Heart right ventricle (tissue), 16 donors: ENCODE measurements around the gene PI4KB. TPM values are rescaled to one million over a fixed set of nuclear protein-coding genes. Genes with fewer than 3 reads are reported as not detected.
"Not testable (repeated sequence)": the region's sequence is repeated elsewhere in the genome, so short reads cannot be mapped to it uniquely, and the experiment has no call there.

Experiments
- ATAC-seq, 8 donors: fragments of 200-7000 bp; cut with Tn5 transposase; one replicate each; pipeline ENCODE4 v1.9.1; 2020; ENCODE audit warnings: mild to moderate bottlenecking in 8 of 8, moderate library complexity in 8 of 8, moderate number of reproducible peaks in 1 of 8
- DNase-seq, 2 donors: peaks; one replicate each; pipeline ENCODE4 v3.0.0-alpha.2; 2020
- H3K27ac ChIP-seq, 10 donors: fragments of 200-600 bp; sonication (generic) in 2 of 10; one replicate each; pipeline versions ENCODE4 v1.5.0 to v1.8.0; 2020 to 2022; ENCODE audit warnings: mild to moderate bottlenecking in 3 of 10
- H3K27me3 ChIP-seq, 7 donors: fragments of 200-600 bp; one replicate each; pipeline ENCODE4 v1.8.0; 2021 to 2022; ENCODE audit warnings: mild to moderate bottlenecking in 2 of 7
- H3K36me3 ChIP-seq, 9 donors: fragments of 200-600 bp; sonication (generic) in 1 of 9; one replicate each; pipeline versions ENCODE4 v1.5.0 to v1.8.0; 2020 to 2022; ENCODE audit warnings: mild to moderate bottlenecking in 2 of 9
- H3K4me1 ChIP-seq, 9 donors: fragments of 200-600 bp; sonication (generic) in 1 of 9; one replicate each; pipeline versions ENCODE4 v1.5.0 to v1.8.0; 2020 to 2022; ENCODE audit warnings: mild to moderate bottlenecking in 4 of 9
- H3K4me3 ChIP-seq, 10 donors: fragments of 200-600 bp; sonication (generic) in 2 of 10; one replicate each; pipeline versions ENCODE4 v1.5.0 to v1.8.0; 2020 to 2022; ENCODE audit warnings: mild to moderate bottlenecking in 7 of 10, moderate library complexity in 2 of 10
- H3K9me3 ChIP-seq, 11 donors: fragments of 200-600 bp in 10 of 11; sonication (generic) in 2 of 11; one replicate each; pipeline versions ENCODE4 v1.5.0 to v1.8.0; 2013 to 2022; ENCODE audit warnings: mild to moderate bottlenecking in 2 of 11, control low read depth in 1 of 11, moderate library complexity in 1 of 11
- WGBS, 2 donors: extraction: QIAGEN DNeasy Blood & Tissue Kit; methylation state at CpG; one replicate each; pipeline ENCODE4 v1.1.7; 2013; ENCODE audit warnings: inconsistent platforms in 1 of 2; 5-methylcytosine and 5-hydroxymethylcytosine counted together
- intact Hi-C, 10 donors: fragments of 100-400 bp; cut with DNase I; formaldehyde crosslinking; loops; one replicate each; pipeline versions ENCODE4 v1.11.1 to v1.14.2; 2022
- polyA plus RNA-seq, 2 donors: library from polyadenylated mRNA; stranded (reverse); fragments of 200-250 nt; gene quantifications; one replicate each; pipeline ENCODE4 v1.2.3, GENCODE V29; 2013
- total RNA-seq, 10 donors: library from RNA; stranded (reverse); fragmentation: NEBNext Ultra II Directional in 3 of 10; extraction: Animal tissue kit (Norgen Biotek cat#: 25700) in 3 of 10; gene quantifications; one replicate each; pipeline versions ENCODE4 v1.2.1 to v1.2.4, GENCODE V29; 2021 to 2023
- TF ChIP-seq, protein P1 (sequence below), 9 donors: fragments of 200-600 bp; sonication (generic) in 2 of 9; IDR thresholded peaks; one replicate each; pipeline versions ENCODE4 v1.5.0 to v1.8.0; 2021 to 2022; ENCODE audit warnings: antibody characterized with exemption in 9 of 9, mild to moderate bottlenecking in 5 of 9, moderate library complexity in 1 of 9
- donor health status: Arrhythmogenic right ventricular cardiomyopathy.
- donor health status: ischemic (EF 13 %, LVEDD 7.1; RV severe dilation, severe dysfunction).
- donor health status: healthy with polysubstance abuse.
- donor health status: DM: no; HTN: yes; CAD: no.
- donor health status: DM: no; HTN: no; CAD: no.
- donor health status: ischemic (EF 25% LVEDD 6.9; RV normal size, moderate dysfunction).
- donor health status: ischemic (EF 25% LVEDD 5.7; RV mildly dilated, moderate dysfunction).
- donor health status: healthy.
- donor health status: DM: yes; HTN: yes; CAD: no.
- donor health status: Ischemic cardiomyopathy.
- donor health status: ischemic (EF 35%, LVEDD 5.7; RV mildly dilated, moderate dysfunction).
- donor health status: nonischemic (EF 11% LVEDD 7.7; RV severe dilation, severe dysfunction).
- donor health status: DM: yes; HTN: yes; CAD: no.
- donor health status: PGD.
- donor health status: ischemic (EF 29% LVEDD 5.4; RV normal size, mild dysfunction).
- donor health status: nonischemic (EF 23%, LVEDD 6.1; RV moderate dilation, normal function).

PI4KB gene
- total and polyA plus RNA-seq, 12 donors = 17.6 to 52.1 (median 40.2) TPM

DNA sequence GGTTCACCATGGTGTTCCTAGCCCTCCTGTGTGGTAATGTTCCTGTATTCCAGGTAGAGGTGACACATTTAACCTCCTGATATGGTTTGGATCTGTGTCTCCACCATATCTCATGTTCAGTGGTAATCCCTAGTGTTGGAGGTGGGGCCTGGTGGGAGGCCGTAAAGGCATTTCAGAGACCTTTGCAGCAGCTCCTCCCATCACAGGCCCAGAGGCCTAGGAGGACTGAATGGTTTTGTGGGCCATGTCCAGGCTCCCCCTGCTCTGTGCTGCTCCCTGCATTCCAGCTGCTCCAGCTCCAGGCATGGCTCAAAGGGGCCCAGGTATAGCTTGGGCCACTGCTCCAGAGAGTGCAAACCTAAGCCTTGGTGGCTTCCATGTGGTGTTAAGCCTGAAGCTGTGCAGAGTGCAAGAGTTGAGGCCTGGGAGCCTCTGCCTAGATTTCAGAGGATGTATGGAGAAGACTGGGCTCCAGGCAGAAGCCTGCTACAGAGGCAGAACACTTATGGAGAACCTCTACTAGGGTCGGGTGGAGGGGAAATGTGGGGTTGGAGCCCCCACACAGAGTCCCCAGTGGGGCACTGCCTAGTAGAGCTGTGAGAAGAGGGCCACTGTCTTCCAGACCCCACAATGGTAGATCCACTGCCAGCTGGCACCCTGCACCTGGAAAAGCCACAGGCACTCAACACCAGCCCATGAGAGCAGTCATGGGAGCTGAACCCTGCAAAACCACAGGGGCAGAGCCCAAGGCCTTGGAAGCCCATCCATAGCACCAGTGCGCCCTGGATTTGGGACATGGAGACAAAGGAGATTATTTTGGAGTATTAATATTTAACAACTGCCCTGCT is 35.3 kb upstream of the PI4KB start:
- Histone ChIP-seq H3K9me3 (peaks cover 0 to 11% (median 3%) of the 10 kb centered on the region in 11 donors), H3K27me3 (no peaks in the 10 kb centered on the region), H3K36me3 (peaks cover 0 to 47% (median 15%) of the 10 kb centered on the region in 9 donors), H3K4me1 (peaks cover 0 to 6% (median 2%) of the 10 kb centered on the region in 9 donors), H3K4me3 (no peak overlapping the region), H3K27ac (no peak overlapping the region)
- TF ChIP-seq, protein P1, sequence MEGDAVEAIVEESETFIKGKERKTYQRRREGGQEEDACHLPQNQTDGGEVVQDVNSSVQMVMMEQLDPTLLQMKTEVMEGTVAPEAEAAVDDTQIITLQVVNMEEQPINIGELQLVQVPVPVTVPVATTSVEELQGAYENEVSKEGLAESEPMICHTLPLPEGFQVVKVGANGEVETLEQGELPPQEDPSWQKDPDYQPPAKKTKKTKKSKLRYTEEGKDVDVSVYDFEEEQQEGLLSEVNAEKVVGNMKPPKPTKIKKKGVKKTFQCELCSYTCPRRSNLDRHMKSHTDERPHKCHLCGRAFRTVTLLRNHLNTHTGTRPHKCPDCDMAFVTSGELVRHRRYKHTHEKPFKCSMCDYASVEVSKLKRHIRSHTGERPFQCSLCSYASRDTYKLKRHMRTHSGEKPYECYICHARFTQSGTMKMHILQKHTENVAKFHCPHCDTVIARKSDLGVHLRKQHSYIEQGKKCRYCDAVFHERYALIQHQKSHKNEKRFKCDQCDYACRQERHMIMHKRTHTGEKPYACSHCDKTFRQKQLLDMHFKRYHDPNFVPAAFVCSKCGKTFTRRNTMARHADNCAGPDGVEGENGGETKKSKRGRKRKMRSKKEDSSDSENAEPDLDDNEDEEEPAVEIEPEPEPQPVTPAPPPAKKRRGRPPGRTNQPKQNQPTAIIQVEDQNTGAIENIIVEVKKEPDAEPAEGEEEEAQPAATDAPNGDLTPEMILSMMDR (IDR thresholded peaks at IDR 0.05) = no peak
- ATAC-seq (no peak), DNase-seq (no peak)
- 95 to 96% methylated on average over 3 of the region's 3 CpGs for WGBS, 2 donors
- intact Hi-C loops = loop anchor here in 2 of 10 donors (5.0 kb wide), 2 partner anchors 35 to 55 kb away; partner anchors contain the start of gene PSMB4 (in 1 of the 2)

DNA sequence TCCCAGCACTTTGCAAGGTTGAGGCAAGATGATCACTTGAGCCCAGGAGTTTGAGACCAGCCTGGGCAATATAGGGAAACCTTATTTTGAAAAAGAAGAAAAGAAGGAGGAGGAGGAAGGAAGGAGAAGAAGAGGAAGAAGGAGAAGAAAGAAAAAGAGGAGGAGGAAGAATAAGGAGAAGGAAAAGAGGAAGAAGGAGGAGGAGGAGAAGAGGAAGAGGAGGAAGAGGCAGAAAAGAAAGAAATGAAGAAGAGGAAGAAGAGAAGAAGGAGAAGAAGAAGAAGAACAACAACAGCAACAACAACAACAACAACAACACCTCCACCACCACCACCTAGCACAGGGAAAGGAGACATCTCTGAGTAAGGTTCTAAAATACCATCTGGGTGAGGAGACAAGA is 34.7 kb upstream of the PI4KB start:
- TF ChIP-seq, protein P1 (IDR thresholded peaks at IDR 0.05) = no peak

DNA sequence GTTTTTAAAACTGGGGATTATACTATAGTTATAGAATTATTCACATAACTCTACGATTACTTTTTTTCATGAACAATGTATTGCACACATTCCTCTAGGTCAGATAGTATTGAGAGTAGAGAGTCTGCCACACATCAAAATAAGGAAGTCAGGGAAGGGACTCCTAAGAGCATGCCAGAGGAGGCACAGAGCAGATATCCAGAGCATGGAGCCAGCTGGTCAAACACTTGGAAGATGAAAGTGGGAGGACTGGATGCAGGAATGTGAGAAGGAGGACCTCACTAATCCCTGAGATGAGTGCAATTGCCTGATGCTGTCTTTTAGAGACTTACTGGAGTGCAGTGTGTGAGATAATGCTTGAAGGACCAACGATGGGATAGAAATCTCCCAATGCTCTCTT is 29.5 kb upstream of the PI4KB start:
- ATAC-seq (no peak), DNase-seq (no peak)
- no peaks in the 10 kb centered on the region for H3K27me3 ChIP-seq
- H3K4me3 ChIP-seq = no peak overlapping the region
- H3K9me3 ChIP-seq = peaks cover 0 to 8% (median 0%) of the 10 kb centered on the region in 11 donors
- intact Hi-C loops = no loop called here
- TF ChIP-seq, protein P1 (IDR thresholded peaks at IDR 0.05) = no peak
- H3K27ac ChIP-seq = no peak overlapping the region
- no peaks in the 10 kb centered on the region for H3K4me1 ChIP-seq
- WGBS, 2 donors = 44 to 48% methylated on average over 2 of the region's 2 CpGs
- no peaks in the 10 kb centered on the region for H3K36me3 ChIP-seq

More for the DNA sequence above, 34.7 kb upstream of the PI4KB start:
- DNase-seq (no peak), ATAC-seq (no peak)
- Histone ChIP-seq H3K27me3 (no peaks in the 10 kb centered on the region), H3K9me3 (peaks cover 0 to 11% (median 3%) of the 10 kb centered on the region in 11 donors), H3K27ac (no peak overlapping the region), H3K4me3 (no peak overlapping the region), H3K36me3 (peaks cover 0 to 44% (median 15%) of the 10 kb centered on the region in 9 donors), H3K4me1 (peaks cover 0 to 2% (median 0%) of the 10 kb centered on the region in 9 donors)
- intact Hi-C loops = loop anchor here in 2 of 10 donors (5.0 kb wide), 2 partner anchors 35 to 55 kb away; partner anchors contain the start of gene PSMB4 (in 1 of the 2)

DNA sequence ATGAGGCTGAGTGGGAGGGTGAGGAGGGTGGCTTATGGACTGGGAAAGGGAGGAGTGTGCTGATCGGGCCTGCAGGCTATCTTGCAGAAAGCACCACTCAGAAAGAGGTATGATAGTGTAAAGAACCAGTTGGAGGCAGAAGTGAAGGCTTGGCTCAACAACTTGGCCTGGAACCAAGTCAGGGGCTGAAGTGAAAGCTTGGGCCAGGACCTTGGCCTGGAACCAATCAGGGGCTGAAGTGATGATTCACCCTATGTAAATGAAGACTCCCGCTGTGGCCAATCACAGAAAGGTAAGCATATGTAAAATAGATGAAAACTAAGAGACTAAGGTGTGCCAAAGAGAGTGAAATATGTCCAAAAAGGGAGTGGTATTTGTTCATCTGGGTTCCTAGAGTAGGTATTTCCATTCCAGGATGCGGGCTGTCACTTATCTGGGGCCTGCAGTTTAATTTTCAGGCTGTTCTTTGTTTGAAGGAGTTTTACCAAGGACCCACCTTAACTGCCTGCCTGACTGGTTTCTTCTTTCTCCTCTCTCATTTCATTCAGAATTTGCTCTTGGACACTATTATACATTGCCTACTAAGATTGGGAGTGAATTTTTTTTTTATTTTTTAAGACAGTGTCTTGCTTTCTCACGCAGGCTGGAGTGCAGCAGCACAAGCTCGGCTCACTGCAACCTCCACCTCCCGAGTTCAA is 25.0 kb upstream of the PI4KB start:
- Histone ChIP-seq H3K36me3 (no peaks in the 10 kb centered on the region), H3K9me3 (peaks cover 0 to 21% (median 0%) of the 10 kb centered on the region in 11 donors), H3K4me3 (no peak overlapping the region), H3K27ac (no peak overlapping the region), H3K4me1 (peaks cover 0 to 8% (median 6%) of the 10 kb centered on the region in 9 donors), H3K27me3 (no peaks in the 10 kb centered on the region)
- ATAC-seq = no peak
- intact Hi-C loops = no loop called here
- WGBS, 2 donors = 85 to 87% methylated on average over 6 of the region's 6 CpGs
- TF ChIP-seq, protein P1 (IDR thresholded peaks at IDR 0.05) = no peak
- DNase-seq = no peak

DNA sequence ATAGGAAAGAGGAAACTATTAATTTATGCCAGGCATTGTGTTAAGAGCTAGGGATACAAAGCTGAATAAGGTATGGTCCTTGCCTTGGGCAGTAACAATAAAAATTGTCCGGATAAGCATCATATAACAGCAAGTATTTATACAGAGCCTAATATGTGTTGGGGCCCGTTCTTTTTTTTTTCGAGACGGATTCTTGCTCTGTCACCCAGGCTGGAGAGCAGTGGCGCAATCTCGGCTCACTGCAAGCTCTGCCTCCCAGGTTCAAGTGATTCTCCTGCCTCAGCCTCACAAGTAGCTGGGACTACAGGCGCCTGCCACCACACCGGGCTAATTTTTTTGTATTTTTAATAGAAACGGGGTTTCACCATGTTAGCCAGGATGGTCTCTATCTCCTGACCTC is 23.1 kb upstream of the PI4KB start:
- H3K36me3 ChIP-seq, H3K27ac ChIP-seq, ATAC-seq, H3K27me3 ChIP-seq, H3K4me3 ChIP-seq, DNase-seq, intact Hi-C loops: not testable (repeated sequence)
- WGBS, 2 donors = 94 to 96% methylated on average over 9 of the region's 9 CpGs
- peaks cover 0 to 21% (median 0%) of the 10 kb centered on the region in 11 donors for H3K9me3 ChIP-seq
- H3K4me1 ChIP-seq = peaks cover 0 to 20% (median 13%) of the 10 kb centered on the region in 9 donors
